Panc1 (cell line): ENCODE results near the gene LMTK2. TPM values are rescaled to one million over a fixed set of nuclear protein-coding genes. Genes with fewer than 3 reads are reported as not detected.

ENCODE experiments used
- ATAC-seq: fragments of 200-7000 bp; cut with Tn5 transposase; 2 replicates; pipeline ENCODE4 v1.9.1; 2020; ENCODE audit warnings: mild to moderate bottlenecking, moderate library complexity
- BruUV-seq: library from RNA; stranded (reverse); fragments of 400-500 nt; replicated peaks from 2 replicates; lab custom pipeline; 2021; lab: Mats Ljungman, UMichigan
- CTCF ChIA-PET: fragments of 300-600 bp; sonication (Branson Sonifier 250); formaldehyde crosslinking; loops from one replicate; lab custom pipeline; 2022; ENCODE audit warnings: antibody characterized with exemption; lab: Charles Lee
- POLR2A ChIA-PET: fragments of 300-600 bp; sonication (Branson Sonifier 250); formaldehyde crosslinking; loops from one replicate; lab custom pipeline; 2022; ENCODE audit warnings: antibody characterized with exemption; lab: Charles Lee
- DNase-seq: peaks from one replicate; pipeline ENCODE4 v3.0.0-alpha.2; 2010; ENCODE audit warnings: low read depth, low spot score
- H3K27ac ChIP-seq: 2 replicates; pipeline ENCODE4 v1.5.1; 2011; ENCODE audit warnings: mild to moderate bottlenecking, low read length, inconsistent platforms
- H3K27me3 ChIP-seq: fragments of 200-500 bp; sonication (Bioruptor generic); 2 replicates; pipeline ENCODE4 v1.6.0; 2014; ENCODE audit warnings: low read length, inconsistent platforms; ENCODE audit not compliant: control insufficient read depth, insufficient read depth
- H3K36me3 ChIP-seq: fragments of 200-500 bp; sonication (Bioruptor generic); 2 replicates; pipeline ENCODE4 v1.5.1; 2014; ENCODE audit warnings: inconsistent platforms, mild to moderate bottlenecking, low read length, moderate library complexity; ENCODE audit not compliant: control insufficient read depth, insufficient read depth
- H3K4me1 ChIP-seq: 2 replicates; pipeline ENCODE4 v1.5.1; 2011; ENCODE audit warnings: inconsistent platforms, mild to moderate bottlenecking, low read length, moderate library complexity; ENCODE audit not compliant: control insufficient read depth, insufficient read depth
- H3K4me3 ChIP-seq, 2 experiments: 2 replicates each; pipeline ENCODE4 v1.5.1; 2011 to 2012; ENCODE audit warnings: low read depth in 2 of 2, low read length in 2 of 2, mild to moderate bottlenecking in 2 of 2, inconsistent platforms in 1 of 2, moderate library complexity in 1 of 2
- H3K9me3 ChIP-seq: fragments of 200-500 bp; sonication (Bioruptor generic); 2 replicates; pipeline ENCODE4 v1.5.1; 2014; ENCODE audit warnings: low read depth, mild to moderate bottlenecking, inconsistent platforms, low read length, moderate library complexity; ENCODE audit not compliant: control insufficient read depth, insufficient read depth
- POLR2AphosphoS5 ChIP-seq: IDR thresholded peaks from 2 replicates; pipeline ENCODE4 v1.6.1; 2012; ENCODE audit warnings: mild to moderate bottlenecking, low read depth, low read length, moderate library complexity
- SIN3A ChIP-seq: IDR thresholded peaks from 2 replicates; pipeline ENCODE4 v1.6.1; 2012; ENCODE audit warnings: low read depth, mild to moderate bottlenecking, low read length, moderate library complexity, borderline replicate concordance; ENCODE audit not compliant: insufficient read depth
- TCF7L2 ChIP-seq: IDR thresholded peaks from 2 replicates; pipeline ENCODE4 v1.6.1; 2011; ENCODE audit warnings: mild to moderate bottlenecking, low read depth, low read length, inconsistent platforms
- in situ Hi-C: cut with HindIII; loops from 2 replicates; pipeline ENCODE4 v1.10.0; 2016; ENCODE audit warnings: low sequenced_read_pairs, low pct_unique_long_range_greater_than_20kb
- intact Hi-C: fragments of 100-400 bp; cut with micrococcal nuclease; formaldehyde crosslinking; loops from one replicate; pipeline ENCODE4 v1.10.0; 2022; ENCODE audit not compliant: unreplicated experiment
- total RNA-seq: library from RNA; stranded (reverse); gene quantifications from one replicate; pipeline ENCODE4 v1.2.1, GENCODE V29; 2021; ENCODE audit not compliant: unreplicated experiment
- TF ChIP-seq, protein P1 (sequence below): fragments of 450-650 bp; IDR thresholded peaks from 2 replicates; pipeline ENCODE4 v1.5.1; 2017; ENCODE audit warnings: mild to moderate bottlenecking
- TF ChIP-seq, protein P2 (sequence below), 2 experiments: IDR thresholded peaks; 2 replicates each; pipeline ENCODE4 v1.6.1; 2011 to 2012; ENCODE audit warnings: low read depth in 2 of 2, control low read depth in 1 of 2, low read length in 1 of 2, mild to moderate bottlenecking in 1 of 2, moderate library complexity in 1 of 2; ENCODE audit not compliant: insufficient read depth in 1 of 2

The LMTK2 gene
- total RNA-seq, 1 experiment from 2014 or later, result 25.4 TPM

DNA sequence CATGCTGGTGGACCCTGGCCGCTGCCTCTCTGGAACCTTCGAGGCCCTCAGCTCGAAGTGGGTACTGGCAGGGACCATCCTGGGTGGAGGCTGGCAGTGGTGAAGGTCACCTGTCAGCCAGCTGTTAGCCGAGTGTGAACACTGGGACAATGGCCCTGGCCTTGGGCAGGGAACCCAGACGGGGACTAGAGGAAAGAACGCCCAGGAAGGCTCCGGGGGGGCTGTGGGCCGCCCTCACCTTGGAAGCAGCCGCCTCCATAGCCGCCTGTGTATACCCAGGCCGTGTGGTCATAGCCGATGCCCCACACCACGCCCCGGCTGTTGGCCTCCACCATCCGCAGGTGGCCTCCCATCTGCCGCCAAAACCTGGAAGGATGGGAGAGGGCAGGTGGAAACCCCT lies 122.1 kb downstream of the LMTK2 start:
- no TSS peak for BruUV-seq
- H3K27me3 ChIP-seq, result no peaks in the 10 kb centered on the region
- H3K27ac ChIP-seq, result no peak overlapping the region
- DNase-seq (no peak), ATAC-seq (no peak)
- H3K36me3 ChIP-seq, result no peaks in the 10 kb centered on the region
- intact Hi-C loops (no loop called here), in situ Hi-C loops (no loop called here)
- POLR2A ChIA-PET, result no interaction called here
- no peaks in the 10 kb centered on the region for H3K4me1 ChIP-seq
- no peaks in the 10 kb centered on the region for H3K9me3 ChIP-seq
- TF ChIP-seq POLR2AphosphoS5 (no peak), TCF7L2 (no peak), SIN3A (no peak)
- TF ChIP-seq, protein P1, sequence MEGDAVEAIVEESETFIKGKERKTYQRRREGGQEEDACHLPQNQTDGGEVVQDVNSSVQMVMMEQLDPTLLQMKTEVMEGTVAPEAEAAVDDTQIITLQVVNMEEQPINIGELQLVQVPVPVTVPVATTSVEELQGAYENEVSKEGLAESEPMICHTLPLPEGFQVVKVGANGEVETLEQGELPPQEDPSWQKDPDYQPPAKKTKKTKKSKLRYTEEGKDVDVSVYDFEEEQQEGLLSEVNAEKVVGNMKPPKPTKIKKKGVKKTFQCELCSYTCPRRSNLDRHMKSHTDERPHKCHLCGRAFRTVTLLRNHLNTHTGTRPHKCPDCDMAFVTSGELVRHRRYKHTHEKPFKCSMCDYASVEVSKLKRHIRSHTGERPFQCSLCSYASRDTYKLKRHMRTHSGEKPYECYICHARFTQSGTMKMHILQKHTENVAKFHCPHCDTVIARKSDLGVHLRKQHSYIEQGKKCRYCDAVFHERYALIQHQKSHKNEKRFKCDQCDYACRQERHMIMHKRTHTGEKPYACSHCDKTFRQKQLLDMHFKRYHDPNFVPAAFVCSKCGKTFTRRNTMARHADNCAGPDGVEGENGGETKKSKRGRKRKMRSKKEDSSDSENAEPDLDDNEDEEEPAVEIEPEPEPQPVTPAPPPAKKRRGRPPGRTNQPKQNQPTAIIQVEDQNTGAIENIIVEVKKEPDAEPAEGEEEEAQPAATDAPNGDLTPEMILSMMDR, result no peak
- TF ChIP-seq, protein P2, sequence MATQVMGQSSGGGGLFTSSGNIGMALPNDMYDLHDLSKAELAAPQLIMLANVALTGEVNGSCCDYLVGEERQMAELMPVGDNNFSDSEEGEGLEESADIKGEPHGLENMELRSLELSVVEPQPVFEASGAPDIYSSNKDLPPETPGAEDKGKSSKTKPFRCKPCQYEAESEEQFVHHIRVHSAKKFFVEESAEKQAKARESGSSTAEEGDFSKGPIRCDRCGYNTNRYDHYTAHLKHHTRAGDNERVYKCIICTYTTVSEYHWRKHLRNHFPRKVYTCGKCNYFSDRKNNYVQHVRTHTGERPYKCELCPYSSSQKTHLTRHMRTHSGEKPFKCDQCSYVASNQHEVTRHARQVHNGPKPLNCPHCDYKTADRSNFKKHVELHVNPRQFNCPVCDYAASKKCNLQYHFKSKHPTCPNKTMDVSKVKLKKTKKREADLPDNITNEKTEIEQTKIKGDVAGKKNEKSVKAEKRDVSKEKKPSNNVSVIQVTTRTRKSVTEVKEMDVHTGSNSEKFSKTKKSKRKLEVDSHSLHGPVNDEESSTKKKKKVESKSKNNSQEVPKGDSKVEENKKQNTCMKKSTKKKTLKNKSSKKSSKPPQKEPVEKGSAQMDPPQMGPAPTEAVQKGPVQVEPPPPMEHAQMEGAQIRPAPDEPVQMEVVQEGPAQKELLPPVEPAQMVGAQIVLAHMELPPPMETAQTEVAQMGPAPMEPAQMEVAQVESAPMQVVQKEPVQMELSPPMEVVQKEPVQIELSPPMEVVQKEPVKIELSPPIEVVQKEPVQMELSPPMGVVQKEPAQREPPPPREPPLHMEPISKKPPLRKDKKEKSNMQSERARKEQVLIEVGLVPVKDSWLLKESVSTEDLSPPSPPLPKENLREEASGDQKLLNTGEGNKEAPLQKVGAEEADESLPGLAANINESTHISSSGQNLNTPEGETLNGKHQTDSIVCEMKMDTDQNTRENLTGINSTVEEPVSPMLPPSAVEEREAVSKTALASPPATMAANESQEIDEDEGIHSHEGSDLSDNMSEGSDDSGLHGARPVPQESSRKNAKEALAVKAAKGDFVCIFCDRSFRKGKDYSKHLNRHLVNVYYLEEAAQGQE (IDR thresholded peaks at IDR 0.05; ENCODE audit: insufficient read depth in 1 of 2, low read depth in 2 of 2, low read length in 1 of 2), result no peak
- CTCF ChIA-PET, result no interaction called here
- H3K4me3 ChIP-seq, result no peak overlapping the region

DNA sequence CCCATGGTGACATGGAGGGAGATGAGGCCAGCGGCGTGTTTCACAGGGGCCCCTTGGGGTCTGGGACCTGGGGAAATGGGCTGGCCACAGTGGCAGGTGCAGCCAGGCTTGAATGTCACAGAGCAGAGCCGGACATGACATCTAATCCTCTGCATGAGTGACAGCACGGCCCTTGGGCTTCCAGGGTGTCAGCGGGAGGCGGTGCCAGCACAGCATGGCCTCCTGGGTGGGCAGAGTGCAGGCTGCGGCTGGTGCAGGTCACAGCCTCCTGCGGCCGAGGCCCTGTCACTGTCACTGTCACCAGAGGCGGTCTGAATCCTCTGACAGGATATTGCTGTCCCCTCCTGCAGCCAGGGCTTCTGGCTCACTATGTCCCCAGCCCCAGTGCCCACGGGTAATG lies 122.8 kb downstream of the LMTK2 start:
- POLR2A ChIA-PET, result no interaction called here
- H3K36me3 ChIP-seq, result no peaks in the 10 kb centered on the region
- H3K4me1 ChIP-seq, result no peaks in the 10 kb centered on the region
- TF ChIP-seq, protein P2 (IDR thresholded peaks at IDR 0.05; ENCODE audit: insufficient read depth in 1 of 2, low read depth in 2 of 2, low read length in 1 of 2), result no peak
- no peak for TF ChIP-seq SIN3A
- no peak for TF ChIP-seq POLR2AphosphoS5
- TF ChIP-seq TCF7L2, result no peak
- TF ChIP-seq, protein P1, result no peak
- H3K9me3 ChIP-seq, result no peaks in the 10 kb centered on the region
- in situ Hi-C loops, result no loop called here
- no peaks in the 10 kb centered on the region for H3K27me3 ChIP-seq
- DNase-seq (no peak), ATAC-seq (no peak)
- H3K27ac ChIP-seq, result no peak overlapping the region
- no TSS peak for BruUV-seq
- CTCF ChIA-PET, result no interaction called here
- intact Hi-C loops, result no loop called here
- H3K4me3 ChIP-seq, result no peak overlapping the region
